Measurements from ENCODE around the gene OPRL1.
A peak's percentile ranks its signal among the peaks of the same experiment; 100 is the strongest.

Gene OPRL1

GRCh38 chr20:64100946-64101688 lies 21.2 kb downstream of the OPRL1 start:
- DNase-seq (ENCODE audit: insufficient read length, low spot score) (no peak), FAIRE-seq (peak; percentile 79)

DNA sequence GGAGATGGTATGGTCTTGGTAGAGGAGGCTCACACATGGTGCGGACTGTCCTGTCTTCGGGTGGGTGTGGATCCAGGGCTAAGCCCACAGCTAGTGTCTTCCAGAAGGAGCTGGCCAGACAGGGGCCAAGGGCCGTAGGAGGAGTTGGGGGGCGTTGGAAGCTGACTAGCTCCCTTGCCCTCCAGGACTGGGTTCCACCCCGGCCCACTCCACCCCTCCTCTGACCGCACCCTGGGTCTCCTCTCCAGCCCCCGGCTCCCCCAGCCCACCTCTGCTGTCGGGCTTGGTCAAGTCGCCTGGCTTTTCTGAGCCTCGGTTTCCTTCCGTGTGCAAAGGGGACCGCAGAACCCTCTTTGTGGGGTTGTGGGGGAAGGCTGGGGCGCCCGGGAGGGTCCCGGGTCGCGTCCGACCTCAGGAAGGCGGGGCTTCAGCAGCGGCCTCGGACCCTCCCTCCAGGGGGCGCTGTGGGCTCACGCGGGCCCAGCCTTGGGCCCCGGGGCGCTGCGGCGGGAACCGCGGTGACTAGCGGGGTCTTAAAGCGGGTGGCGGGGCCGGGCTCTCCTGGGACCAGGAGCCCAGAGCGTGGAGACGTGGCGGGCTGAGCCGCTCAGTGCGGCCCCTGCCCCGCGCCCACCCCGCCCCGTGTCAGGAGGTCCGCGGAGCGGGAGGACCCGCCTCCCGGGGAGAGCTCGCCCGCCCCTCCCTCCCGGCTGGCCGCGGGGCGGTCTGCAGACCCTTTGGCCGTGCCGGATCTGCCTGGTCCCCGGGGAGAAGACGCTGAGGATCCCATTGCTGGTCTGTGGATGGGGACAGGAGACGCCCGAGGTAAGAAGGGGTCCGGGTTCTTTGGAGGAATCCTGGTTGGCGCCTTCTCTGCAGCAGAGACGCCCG lies 22.1 kb downstream of the OPRL1 start:
- peak; percentile 97 for FAIRE-seq
- peak; percentile 97 for DNase-seq (ENCODE audit: insufficient read length, low spot score)

DNA sequence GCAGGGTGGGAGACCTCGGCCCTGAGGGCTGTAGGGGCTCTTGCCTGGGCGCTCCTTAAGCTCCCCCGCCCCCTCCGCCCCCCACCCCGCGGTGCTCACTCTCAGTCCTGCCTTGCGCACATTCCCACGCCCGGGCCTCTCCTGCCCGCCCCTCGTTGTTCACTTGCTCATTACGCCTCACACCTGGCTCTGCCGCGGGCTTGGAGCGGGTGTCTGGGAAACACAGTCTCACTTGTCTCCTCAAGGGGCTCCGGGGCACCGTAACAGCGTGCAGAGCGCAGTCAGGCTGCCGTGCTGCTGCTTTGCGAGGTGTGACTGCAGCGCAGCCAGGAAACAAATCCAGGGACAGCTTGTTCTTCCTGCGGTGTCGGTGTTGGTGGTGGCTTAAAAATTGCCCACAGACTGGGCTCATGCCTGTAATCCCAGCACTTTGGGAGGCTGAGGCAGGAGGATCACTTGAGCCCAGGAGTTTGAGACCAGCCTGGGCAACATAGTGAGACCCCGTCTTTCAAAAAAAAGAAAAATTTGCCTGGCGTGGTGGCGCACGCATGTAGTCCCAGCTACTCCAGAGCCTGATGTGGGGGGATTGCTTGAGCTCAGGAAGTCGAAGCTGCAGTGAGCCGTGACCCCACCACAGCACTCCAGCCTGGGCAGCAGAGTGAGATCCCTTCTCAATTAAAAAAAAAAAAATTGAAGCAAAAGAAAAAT lies 22.9 kb downstream of the OPRL1 start:
- peak; percentile 95 for FAIRE-seq
- no peak for DNase-seq (ENCODE audit: insufficient read length, low spot score)

GRCh38 chr20:64103871-64104666 lies 24.2 kb downstream of the OPRL1 start:
- peak; percentile 97 for FAIRE-seq
- DNase-seq (ENCODE audit: insufficient read length, low spot score): no peak

GRCh38 chr20:64104667-64105451 lies 25.0 kb downstream of the OPRL1 start:
- no peak for FAIRE-seq
- no peak for DNase-seq (ENCODE audit: insufficient read length, low spot score)

GRCh38 chr20:64105846-64106434 lies 26.1 kb downstream of the OPRL1 start:
- DNase-seq (ENCODE audit: insufficient read length, low spot score): no peak
- FAIRE-seq: peak; percentile 81

GRCh38 chr20:64106435-64106961 lies 26.6 kb downstream of the OPRL1 start:
- no peak for FAIRE-seq
- DNase-seq (ENCODE audit: insufficient read length, low spot score): no peak

DNA sequence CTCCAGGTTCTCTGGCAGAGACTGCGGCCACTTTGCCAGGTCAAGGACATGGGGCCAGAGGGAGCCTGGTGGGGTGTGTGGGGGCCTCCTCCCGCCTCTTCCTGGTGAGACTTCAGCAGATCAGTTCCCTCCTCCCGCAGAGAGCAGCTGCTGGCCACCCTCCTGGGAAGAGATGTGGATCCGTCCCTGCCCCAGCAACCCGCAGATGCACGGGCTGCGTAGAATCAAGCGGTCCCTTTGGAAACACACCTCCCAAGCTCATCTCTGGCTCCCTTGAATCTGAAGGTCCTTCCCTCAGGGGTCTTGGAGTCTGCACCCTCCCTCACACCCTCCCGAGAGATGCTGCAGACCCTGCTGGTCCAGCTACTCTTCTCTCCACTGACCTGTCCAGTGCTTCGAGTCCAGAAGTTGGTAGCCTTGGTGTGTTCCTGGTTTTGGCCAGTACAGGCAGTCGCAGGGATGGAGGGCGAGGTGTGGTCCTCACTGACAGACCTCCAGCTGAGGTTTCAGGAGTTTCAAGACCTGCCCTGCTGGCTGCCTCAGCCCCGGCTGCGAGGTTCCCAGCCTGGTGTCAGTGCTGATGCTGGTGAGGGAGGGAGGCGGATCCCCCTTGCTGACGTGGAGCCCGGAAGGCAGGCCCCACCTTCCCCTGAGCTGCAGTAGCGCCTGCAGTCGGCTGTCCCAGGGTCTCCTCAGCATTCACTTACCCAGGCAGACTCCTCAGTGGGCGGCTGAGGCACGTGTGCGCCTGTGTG lies 27.3 kb downstream of the OPRL1 start, which contains the start of gene NPBWR2:
TSS of gene NPBWR2 (minus strand) at position 585 of the 755 bp plus-strand sequence. CDS start 734 bp downstream, outside the sequence.
- no peak for DNase-seq (ENCODE audit: insufficient read length, low spot score)
- FAIRE-seq: no peak

DNA sequence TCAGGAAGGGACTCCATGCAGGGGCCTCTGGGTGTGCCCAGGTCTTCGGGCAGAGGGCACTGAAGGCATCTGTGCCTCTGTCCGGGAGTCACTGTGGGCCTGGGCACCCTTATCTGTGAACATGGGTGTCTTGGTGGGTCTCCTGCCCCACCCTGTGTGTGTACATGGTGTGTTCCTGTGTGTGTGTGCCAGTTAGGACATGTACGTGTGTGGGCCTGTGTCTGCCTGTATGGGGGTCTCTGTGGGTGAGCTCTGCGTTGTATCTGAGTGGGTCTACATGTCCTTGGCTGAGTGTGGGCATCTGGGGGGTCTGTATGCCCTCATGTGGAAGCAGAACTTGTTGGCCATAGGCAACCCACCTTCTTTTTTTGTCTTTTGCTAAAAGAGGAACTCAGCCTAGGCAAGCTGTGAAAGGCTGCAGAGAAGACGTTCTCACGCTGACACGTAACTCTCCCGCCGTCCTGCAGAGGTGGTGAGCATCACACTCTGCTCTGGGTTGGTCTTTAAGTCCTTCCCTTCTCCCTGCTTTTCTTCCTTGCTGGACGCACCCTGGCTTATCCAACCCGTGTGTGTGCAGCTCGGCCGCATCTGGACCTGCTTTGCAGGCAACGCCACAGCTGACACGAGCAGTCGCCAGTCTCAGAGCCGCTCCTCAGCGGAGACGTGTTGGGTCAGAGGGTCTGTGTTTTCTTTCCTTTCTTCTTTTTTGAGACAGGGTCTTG lies 28.0 kb downstream of the OPRL1 start:
- DNase-seq (ENCODE audit: insufficient read length, low spot score) (no peak), FAIRE-seq (peak; percentile 81)

GRCh38 chr20:64108731-64109681 lies 29.1 kb downstream of the OPRL1 start:
- no peak for DNase-seq (ENCODE audit: insufficient read length, low spot score)
- FAIRE-seq: peak; percentile 31

DNA sequence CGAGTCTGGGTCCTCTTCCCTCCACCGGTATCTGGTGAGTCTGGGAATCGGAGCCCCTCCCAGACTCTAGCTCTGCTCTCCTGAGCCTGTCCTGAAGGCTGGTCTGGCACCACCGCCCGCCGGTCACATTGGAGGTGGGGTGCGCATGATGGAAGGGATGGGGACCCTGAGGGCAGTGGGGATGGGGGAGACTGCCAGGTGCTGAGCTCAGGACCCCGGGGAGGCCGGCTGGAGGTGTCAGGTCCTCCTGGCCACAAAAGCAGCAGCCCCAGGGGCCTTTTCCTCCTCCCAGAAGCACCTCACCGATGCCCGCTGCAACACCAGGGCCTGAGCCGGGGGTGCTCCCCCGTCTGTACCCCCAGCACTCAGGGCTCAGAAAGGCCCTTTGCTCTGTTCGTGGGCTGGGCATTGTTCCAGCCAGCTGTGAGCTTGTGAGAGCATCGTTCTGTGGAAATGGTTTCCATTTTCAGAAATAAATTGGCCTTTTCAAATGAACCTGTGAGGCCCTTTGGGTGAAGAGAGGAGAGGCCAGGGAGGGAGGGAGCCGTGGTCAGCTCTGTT lies 30.0 kb downstream of the OPRL1 start:
- FAIRE-seq (no peak), DNase-seq (ENCODE audit: insufficient read length, low spot score) (no peak)

DNA sequence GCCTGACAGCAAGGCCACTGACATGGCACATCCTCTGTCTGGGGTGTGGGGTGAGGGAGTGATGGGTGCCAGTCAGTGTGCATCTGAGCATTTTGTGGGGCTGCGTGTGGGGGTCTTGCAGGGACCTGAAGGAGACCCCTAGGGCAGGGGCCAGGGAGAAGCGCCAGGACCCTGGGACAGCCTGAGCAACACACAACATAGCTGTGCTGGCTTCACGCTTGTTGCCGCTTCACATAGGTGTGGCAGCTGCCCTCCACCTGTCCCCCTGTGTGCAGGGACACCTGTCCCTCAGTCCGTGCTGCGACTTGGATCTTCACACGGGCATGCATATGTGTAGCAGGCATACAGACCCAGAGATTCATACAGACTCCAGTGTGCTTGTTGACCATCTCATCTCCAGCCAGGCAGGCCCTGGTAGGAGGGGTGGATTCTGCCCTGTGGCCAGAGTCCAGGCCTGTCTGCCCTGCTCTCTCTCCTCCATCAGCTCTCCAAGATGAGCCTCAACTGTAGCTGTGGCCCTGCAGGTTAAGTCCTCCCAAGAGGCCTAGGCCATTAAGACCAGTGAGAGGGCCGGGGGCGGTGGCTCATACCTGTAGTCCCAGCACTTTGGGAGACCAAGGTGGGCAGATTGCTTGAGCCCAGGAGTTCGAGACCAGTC lies 30.7 kb downstream of the OPRL1 start:
- peak; percentile 78 for FAIRE-seq
- DNase-seq (ENCODE audit: insufficient read length, low spot score): no peak

- DNase-seq (ENCODE audit: insufficient read length, low spot score) (no peak), FAIRE-seq (peak; percentile 28)
Observed at GRCh38 chr20:64111841-64112641, 32.2 kb downstream of the OPRL1 start.

- DNase-seq (ENCODE audit: insufficient read length, low spot score) (no peak), FAIRE-seq (peak; percentile 73)
Observed at GRCh38 chr20:64112691-64113443, 33.0 kb downstream of the OPRL1 start.

Data from HTR-8/SVneo (cell line).